Activated CD4-positive, CD25-positive, alpha-beta regulatory T cell treated with anti-CD3 and anti-CD28 coated beads, Interleukin-2, amount 50 U/mL, for 72 hours (primary cell): ENCODE data around the gene THBS3.
"Not testable (repeated sequence)": the region's sequence is repeated elsewhere in the genome, so short reads cannot be mapped to it uniquely, and the experiment has no call there.

Experiments
- DNase-seq: peaks from one replicate; pipeline ENCODE4 v3.0.0; 2021

The THBS3 gene

GRCh38 chr1:155207806-155208540 lies at the start of gene THBS3:
TSS of gene THBS3 (minus strand) at chr1:155207897. CDS start at chr1:155207876, 21 bp downstream.
- DNase-seq: no peak

DNA sequence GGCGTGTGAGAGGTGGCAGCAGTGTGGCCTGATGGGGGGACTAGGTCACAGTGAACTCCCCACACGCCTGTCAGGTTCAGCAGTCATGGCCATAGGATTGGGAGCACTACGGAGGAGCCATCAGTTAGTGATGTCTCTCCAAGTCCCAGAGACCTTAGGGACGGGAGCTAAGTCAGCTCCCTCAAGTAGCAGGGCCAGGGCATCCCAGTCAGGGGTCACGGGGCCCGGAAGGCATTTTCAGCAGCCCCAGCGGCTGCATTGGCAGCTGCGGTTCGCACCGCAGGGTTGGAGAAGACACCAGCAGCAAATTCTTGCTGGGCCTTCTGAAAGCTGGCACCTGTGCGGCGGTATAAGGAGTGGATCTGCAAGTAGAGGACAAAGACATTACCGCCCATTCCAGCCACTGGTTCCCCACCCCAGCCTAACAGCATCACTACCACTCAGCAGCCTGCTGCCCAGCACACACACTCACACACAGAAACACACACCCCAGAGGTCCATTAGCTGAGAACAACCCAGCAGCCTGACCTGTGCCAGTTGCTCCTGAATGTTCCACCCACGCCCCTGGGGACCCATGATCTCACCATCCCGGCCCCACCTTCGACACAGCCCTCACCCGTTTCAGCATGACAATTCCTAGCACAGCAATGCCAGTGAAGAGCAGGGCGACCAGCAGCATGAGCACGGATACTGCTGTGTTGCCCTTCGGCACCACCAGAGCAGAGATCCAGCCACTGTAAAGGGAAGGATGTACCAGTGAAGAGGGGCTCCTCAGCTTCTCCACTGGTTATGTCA lies 48.6 kb upstream of the THBS3 start:
- DNase-seq: no peak

DNA sequence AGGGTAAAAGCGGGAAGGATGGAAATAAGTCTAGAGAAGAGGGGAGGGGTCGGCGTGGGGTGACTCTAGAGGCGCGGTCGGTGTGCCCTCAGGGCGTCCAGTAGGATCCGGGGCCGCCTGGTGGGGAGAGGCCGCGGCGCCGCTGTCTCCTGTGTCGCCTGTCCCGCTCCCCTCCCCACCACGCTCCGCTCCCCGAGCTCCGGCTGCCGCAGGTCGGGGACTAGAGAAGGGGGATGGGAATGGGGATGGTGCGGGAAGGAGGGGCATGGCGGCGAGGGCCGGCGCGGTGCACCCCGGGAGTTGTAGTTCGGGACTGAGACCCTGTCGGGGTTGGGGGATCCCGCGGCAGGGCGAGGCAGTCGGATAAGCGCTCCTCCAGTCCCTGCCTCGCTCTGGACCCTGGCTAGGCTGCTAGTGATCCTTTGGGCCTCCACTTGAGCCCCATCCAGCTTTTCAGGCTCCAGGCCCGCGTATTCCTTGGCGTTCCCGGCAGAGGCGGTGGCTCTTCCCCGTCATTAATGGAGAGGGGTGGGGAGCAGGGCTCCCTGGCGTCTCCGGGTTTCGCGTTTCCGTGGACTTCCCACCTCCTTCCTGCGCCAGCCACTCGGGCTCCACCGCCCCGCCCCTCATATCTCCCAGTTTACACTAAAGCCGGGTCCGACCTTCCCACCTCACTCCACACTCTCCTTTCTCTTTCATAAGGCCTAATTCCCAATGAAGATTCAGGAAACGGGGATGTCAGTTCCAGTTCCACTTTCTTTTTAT lies 47.7 kb upstream of the THBS3 start, which contains the start of gene ENTREP3:
TSS of gene ENTREP3 (minus strand) at position 241 of the 765 bp plus-strand sequence. CDS start 606 bp downstream, outside the sequence.
- DNase-seq: peak; percentile 73

GRCh38 chr1:155254714-155255242 lies 47.1 kb upstream of the THBS3 start:
- DNase-seq: no peak

GRCh38 chr1:155254228-155254713 lies 46.6 kb upstream of the THBS3 start:
- DNase-seq: no peak

GRCh38 chr1:155253797-155254196 lies 46.1 kb upstream of the THBS3 start:
- DNase-seq: no peak

DNA sequence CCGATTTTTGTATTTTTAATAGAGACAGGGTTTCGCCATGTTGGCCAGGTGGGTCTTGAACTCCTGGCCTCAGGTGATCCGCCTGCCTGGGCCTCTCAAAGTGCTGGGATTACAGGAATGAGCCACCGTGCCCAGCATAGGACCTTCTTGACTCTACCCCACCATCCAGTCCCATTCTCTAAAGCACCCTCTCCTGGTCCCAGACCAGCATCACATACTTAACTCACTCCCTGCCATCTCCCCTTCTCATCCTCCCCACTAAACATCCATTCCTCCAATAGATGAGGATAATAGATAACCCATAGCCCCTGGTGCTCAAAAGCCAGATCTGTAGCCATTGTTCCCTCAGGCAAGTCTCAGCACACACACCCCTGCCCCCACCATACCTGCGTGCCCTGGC lies 45.5 kb upstream of the THBS3 start:
- no peak for DNase-seq

DNA sequence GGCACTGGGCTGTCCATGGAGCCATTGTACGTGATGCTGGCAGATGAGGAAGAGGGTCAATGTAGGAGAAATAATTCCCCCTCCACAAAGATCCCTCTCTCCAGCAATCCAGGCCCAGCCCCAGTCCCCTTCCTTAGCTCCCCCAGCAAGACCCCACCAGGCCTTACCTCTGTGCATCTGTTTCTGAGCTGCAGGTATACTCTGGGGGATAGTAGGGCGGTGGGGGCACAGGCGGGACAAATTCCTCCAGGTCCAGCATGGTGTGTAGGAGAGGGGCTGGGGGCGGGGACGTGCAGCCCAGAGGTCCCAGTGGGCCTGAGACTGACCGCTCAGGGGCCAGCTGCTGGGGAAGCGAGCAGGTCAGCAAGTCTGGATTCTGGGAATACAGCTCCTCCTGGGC lies 43.9 kb upstream of the THBS3 start:
- DNase-seq: no peak

- peak; percentile 99 for DNase-seq
These were observed 43.1 kb upstream of the THBS3 start for GRCh38 chr1:155250633-155251449.

DNA sequence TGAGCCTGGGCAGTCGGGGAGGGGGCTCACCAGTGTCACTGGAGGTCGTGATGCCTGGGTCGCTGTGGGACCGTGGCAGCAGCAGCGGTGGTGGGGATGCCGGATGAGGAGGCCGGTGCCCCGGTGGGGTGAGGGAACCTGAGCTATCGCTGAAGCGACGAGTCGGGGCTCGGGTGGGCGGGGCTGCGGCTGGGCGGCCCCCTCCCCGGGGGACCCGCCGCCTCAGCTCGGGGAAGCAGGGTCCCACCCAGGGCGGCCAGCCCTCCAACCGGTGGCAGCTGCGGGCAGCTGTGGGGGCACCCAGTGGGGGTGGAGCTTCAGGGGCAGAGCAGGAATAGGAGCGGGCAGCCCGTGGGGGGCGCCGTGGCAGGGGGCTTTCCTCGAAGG lies 42.5 kb upstream of the THBS3 start:
- no peak for DNase-seq

DNA sequence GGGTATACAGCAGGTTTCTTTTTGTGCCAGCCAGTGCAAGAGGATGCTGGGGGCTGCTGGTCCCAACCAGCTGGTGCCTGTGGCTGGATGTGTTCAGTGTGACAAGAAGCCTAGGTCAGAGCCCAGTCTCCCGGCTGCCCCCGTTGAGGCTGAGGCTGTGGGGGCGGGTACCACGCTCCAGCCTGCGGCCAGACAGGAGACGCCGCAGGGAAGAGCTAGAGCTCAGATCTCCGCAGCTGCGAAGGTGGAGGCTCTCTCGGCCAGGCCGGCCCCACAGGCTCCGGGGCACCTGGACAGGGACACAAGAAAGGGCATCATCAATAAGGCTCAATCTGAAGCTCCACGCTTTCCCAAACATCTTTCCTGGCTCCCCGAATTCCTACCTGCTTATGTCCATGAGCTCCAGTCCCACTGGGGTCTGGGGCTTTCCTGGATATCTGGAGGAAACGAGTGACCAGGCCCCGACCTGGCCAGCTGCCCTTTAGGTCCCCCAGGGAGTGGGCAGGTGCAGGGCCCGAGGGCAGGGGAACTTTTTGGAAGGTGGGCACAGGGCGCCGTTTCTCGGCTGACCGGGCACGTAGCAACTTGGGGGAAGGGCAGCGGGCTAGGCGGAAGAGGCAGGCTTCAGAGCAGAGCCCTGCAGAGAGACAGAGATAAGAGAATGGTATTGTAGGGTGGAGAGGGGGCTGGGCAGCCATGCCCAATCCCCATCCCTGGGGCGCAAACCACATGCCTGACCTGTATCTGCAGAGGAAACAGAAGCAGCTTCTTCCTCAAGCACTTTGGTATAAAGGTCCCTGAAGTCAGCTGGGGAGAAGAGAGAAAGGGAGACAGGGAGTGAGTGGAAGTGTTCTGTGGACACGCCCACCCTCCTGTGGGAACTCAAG lies 40.2 kb upstream of the THBS3 start:
- DNase-seq: no peak

DNA sequence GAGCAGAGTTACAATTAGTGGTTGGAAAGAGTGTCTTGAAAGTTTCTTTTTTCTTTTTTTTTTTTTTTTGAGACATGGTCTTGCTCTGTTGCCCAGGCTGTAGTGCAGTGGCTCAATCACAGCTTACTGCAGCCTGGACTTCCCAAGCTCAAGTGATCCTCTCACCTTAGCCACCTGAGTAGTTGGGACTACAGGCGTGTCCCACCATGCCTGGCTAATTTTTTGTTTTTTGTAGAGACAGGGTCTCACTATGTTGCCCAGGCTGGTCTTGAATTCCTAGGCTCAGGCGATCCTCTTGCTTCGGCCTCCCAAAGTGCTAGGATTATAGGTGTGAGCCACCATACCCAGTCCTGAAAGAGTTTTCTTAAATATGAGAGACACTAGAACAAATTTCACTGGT lies 39.1 kb upstream of the THBS3 start:
- DNase-seq: not testable (repeated sequence)

DNA sequence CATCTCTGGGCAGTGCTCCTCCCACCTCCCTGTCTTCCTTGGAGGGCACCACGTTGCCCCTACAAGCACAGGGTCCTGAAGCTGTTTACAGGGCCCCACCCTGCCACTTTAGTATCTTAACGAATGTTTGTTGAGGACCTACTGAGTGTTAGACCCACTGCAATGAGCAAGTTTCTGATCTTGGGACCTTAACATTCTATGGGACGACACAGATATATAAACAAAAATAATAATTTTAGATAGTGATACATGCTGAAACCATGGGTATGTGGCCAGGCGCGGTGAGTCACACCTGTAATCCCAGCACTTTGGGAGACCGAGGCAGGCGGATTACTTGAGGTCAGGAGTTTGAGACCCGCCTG lies 37.4 kb upstream of the THBS3 start:
- no peak for DNase-seq

- DNase-seq: peak; percentile 87
These were observed 36.9 kb upstream of the THBS3 start for GRCh38 chr1:155244368-155245162.

- DNase-seq: no peak
These were observed 35.2 kb upstream of the THBS3 start for GRCh38 chr1:155242805-155243358.

DNA sequence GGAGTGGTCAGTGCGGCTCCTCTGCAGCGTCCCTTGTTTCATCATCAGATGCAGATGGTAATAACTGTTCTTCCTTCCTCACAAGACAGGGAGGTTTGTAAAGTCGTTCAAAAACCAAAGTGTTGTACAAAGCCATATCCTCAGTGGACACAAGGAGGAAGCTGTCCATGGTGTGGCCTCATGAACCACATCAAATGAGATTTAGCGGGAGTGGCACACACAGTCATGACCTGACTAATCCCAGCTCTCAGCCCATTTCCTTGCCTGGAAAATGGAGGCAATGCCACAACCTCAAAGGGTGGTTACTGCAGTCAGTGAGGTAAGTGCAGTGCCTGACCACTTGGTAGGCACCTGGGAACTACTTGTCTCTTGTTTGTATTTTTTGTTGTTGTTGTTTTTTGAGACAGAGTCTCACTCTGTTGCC lies 34.2 kb upstream of the THBS3 start:
- DNase-seq: no peak

DNA sequence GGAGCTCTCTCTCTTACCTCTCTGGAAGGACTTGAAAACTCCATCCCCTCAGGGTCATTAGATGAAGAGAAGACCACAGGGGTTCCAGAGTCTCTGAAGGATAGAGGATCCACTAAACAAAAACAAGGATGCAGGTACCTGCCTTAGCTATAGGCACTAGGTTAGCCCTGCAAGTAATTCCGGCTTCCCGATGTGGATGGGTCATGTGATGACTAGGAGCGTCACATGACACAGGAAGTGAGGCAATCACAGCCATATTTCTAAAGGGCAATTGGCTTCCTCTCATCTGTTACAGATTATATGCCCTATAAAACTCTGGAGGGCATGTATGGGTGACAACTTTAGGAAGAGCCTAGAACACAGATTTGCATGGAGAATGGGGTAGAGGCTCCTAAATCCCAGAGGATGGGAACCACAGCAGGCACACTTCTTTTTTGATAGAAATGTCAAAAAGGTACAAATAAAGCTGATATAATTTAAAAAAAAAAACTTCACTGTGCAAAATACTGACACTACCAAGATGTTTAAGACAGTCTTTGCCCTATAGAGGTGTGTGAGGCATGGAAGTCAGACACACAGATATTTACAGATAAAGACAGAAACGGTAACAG lies 33.5 kb upstream of the THBS3 start:
- peak; percentile 54 for DNase-seq

- no peak for DNase-seq
These were observed 28.8 kb upstream of the THBS3 start for GRCh38 chr1:155236451-155236850.

GRCh38 chr1:155235375-155235774 lies 27.7 kb upstream of the THBS3 start:
- DNase-seq: not testable (repeated sequence)
